H1 (cell line): ENCODE data around the gene VPS35. TPM values are rescaled to one million over a fixed set of nuclear protein-coding genes. Genes with fewer than 3 reads are reported as not detected.

ENCODE experiments used
- ASH2L ChIP-seq: fragments of 200-600, 300-600 bp; sonication (generic); IDR thresholded peaks from one replicate; pipeline ENCODE4 v1.7.1; 2017; ENCODE audit warnings: low read length
- CBX5 ChIP-seq: fragments of 300-800, 300-1000 bp; sonication (generic); IDR thresholded peaks from 2 replicates; pipeline ENCODE4 v1.7.1; 2016; ENCODE audit warnings: antibody characterized with exemption, low read length, low read depth
- CHD7 ChIP-seq: fragments of 300-600 bp; sonication (generic); IDR thresholded peaks from 2 replicates; pipeline ENCODE4 v1.7.1; 2012; ENCODE audit warnings: low read length, moderate library complexity, mild to moderate bottlenecking, inconsistent platforms; ENCODE audit not compliant: insufficient replicate concordance
- GABPA ChIP-seq: IDR thresholded peaks from 2 replicates; pipeline ENCODE4 v1.6.1; 2011; ENCODE audit warnings: mild to moderate bottlenecking, low read length, moderate library complexity, borderline replicate concordance; ENCODE audit not compliant: insufficient read depth
- KDM1A ChIP-seq: fragments of 200-600, 300-600 bp; sonication (generic); IDR thresholded peaks from 2 replicates; pipeline ENCODE4 v1.7.1; 2016; ENCODE audit warnings: mild to moderate bottlenecking, low read length, borderline replicate concordance
- PHF8 ChIP-seq: fragments of 200-600 bp; sonication (generic); conservative IDR thresholded peaks from 2 replicates; pipeline ENCODE4 v1.7.1; 2012; ENCODE audit warnings: low read depth, mild to moderate bottlenecking, inconsistent platforms, low read length, moderate library complexity
- SP1 ChIP-seq: IDR thresholded peaks from 2 replicates; pipeline ENCODE4 v1.6.1; 2011; ENCODE audit warnings: low read depth, low read length
- TAF7 ChIP-seq: optimal IDR thresholded peaks from 2 replicates; pipeline ENCODE3; 2011; ENCODE audit warnings: low read depth, mild to moderate bottlenecking, inconsistent platforms, low read length, moderate library complexity, borderline replicate concordance
- polyA plus RNA-seq, 7 experiments: library from polyadenylated mRNA; depleted of rRNA in 3 of 7; stranded (reverse) in 5 of 7; unstranded in 2 of 7; fragments of >200 nt in 5 of 7; fragments of 200-250 nt in 2 of 7; gene quantifications; 1 replicate in 5 of 7; 2 replicates in 1 of 7; 4 replicates in 1 of 7; pipeline versions ENCODE4 v1.2.1 to v1.2.3, GENCODE V29; 2011 to 2013; ENCODE audit warnings: missing spikeins in 2 of 7, mixed read lengths in 2 of 7
- total RNA-seq: library from RNA; stranded (reverse); fragmentation: NEBNext Ultra II Directional; extraction: Animal tissue kit (Norgen Biotek cat#: 25700); gene quantifications from 2 replicates; pipeline ENCODE4 v1.2.1, GENCODE V29; 2021

VPS35 gene
- total and polyA plus RNA-seq, 2 of the 8 experiments (the other 6 are each of a cell fraction or from before 2014, with no cell fraction given): 10.3 to 66.9 TPM

GRCh38 chr16:46714797-46715591 lies 26.0 kb upstream of the VPS35 start (continued):
- no peak for TF ChIP-seq CHD7
- TF ChIP-seq PHF8: no peak
- no peak for TF ChIP-seq SP1
- no peak for TF ChIP-seq KDM1A
- no peak for TF ChIP-seq GABPA
- TF ChIP-seq TAF7: no peak
- TF ChIP-seq CBX5: no peak
- no peak for TF ChIP-seq ASH2L
